HCT116 (cell line): ENCODE data around the gene SH2D2A. TPM values are rescaled to one million over a fixed set of nuclear protein-coding genes. Genes with fewer than 3 reads are reported as not detected.

Experiments
- ATAC-seq: fragments of 200-7000 bp; cut with Tn5 transposase; 2 replicates; pipeline ENCODE4 v1.9.1; 2020; ENCODE audit warnings: mild to moderate bottlenecking, moderate library complexity
- BruUV-seq: library from RNA; stranded (reverse); fragments of 400-500 nt; replicated peaks from 2 replicates; lab custom pipeline; 2021; lab: Mats Ljungman, UMichigan
- CTCF ChIA-PET: fragments of 300-600 bp; sonication (Branson Sonifier 250); formaldehyde crosslinking; loops from one replicate; lab custom pipeline; 2021; ENCODE audit warnings: antibody characterized with exemption; lab: Charles Lee
- POLR2A ChIA-PET: fragments of 300-600, 350-600 bp; sonication (Branson Sonifier 250); formaldehyde crosslinking; loops from one replicate; lab custom pipeline; 2021; ENCODE audit warnings: antibody characterized with exemption; lab: Charles Lee
- RAD21 ChIA-PET, 2 experiments: fragments of 300-600 bp; sonication (Branson Sonifier 250); formaldehyde crosslinking; loops; one replicate each; lab custom pipeline; 2023; ENCODE audit warnings: low total read pairs in 2 of 2; ENCODE audit not compliant: uncharacterized antibody in 2 of 2, unreplicated experiment in 2 of 2, low non-redundant PET in 1 of 2; lab: Charles Lee
- DNase-seq: peaks from one replicate; pipeline ENCODE4 v3.0.0-alpha.2; 2010; ENCODE audit warnings: low read depth, low spot score
- H2AFZ ChIP-seq: fragments of 200-600 bp; shearing (Covaris generic), sonication (generic); 2 replicates; pipeline ENCODE4 v1.6.1; 2017; ENCODE audit warnings: low read depth, mixed run types, mixed read lengths, antibody characterized with exemption, low read length; ENCODE audit not compliant: poor library complexity, severe bottlenecking
- H3K27ac ChIP-seq: 2 replicates; pipeline ENCODE4 v1.5.1; 2012; ENCODE audit warnings: low read depth, low read length
- H3K27me3 ChIP-seq: fragments of 200-600 bp; sonication (generic); 2 replicates; pipeline ENCODE4 v1.6.1; 2016; ENCODE audit warnings: mixed run types, low read length, mixed read lengths; ENCODE audit not compliant: insufficient read depth
- H3K36me3 ChIP-seq, 2 experiments: fragments of 200-500 bp in 1 of 2; fragments of 200-600 bp in 1 of 2; sonication (Bioruptor generic) in 1 of 2; sonication (generic) in 1 of 2; 2 replicates each; pipeline versions ENCODE4 v1.5.1 to v1.6.1; 2014 to 2016; ENCODE audit warnings: low read length in 2 of 2, inconsistent platforms in 1 of 2, mixed read lengths in 1 of 2, mixed run types in 1 of 2; ENCODE audit not compliant: insufficient read depth in 2 of 2, control insufficient read depth in 1 of 2
- H3K4me1 ChIP-seq, 2 experiments: fragments of 200-600 bp in 1 of 2; sonication (generic) in 1 of 2; 2 replicates each; pipeline versions ENCODE4 v1.5.1 to v1.6.1; 2012 to 2017; ENCODE audit warnings: low read length in 2 of 2, inconsistent platforms in 1 of 2, mild to moderate bottlenecking in 1 of 2, mixed read lengths in 1 of 2, mixed run types in 1 of 2, moderate library complexity in 1 of 2; ENCODE audit not compliant: insufficient read depth in 2 of 2, control insufficient read depth in 1 of 2
- H3K4me2 ChIP-seq: fragments of 200-600 bp; sonication (generic); 2 replicates; pipeline ENCODE4 v1.6.1; 2017; ENCODE audit warnings: mixed run types, low read length, mixed read lengths
- H3K4me3 ChIP-seq, 2 experiments: fragments of 200-600 bp in 1 of 2; sonication (generic) in 1 of 2; replicated peaks in 1 of 2; 2 replicates each; pipeline ENCODE4 v1.5.1; 2011 to 2016; ENCODE audit warnings: low read length in 2 of 2, control low read depth in 1 of 2, low read depth in 1 of 2, mild to moderate bottlenecking in 1 of 2, mixed read lengths in 1 of 2, mixed run types in 1 of 2
- H3K79me2 ChIP-seq: fragments of 200-600 bp; sonication (generic); 2 replicates; pipeline ENCODE4 v1.6.1; 2017; ENCODE audit warnings: mild to moderate bottlenecking, mixed run types, low read length, moderate library complexity, mixed read lengths; ENCODE audit not compliant: insufficient read depth
- H3K9ac ChIP-seq: fragments of 200-600 bp; sonication (generic); 2 replicates; pipeline ENCODE4 v1.6.1; 2016; ENCODE audit warnings: low read length, mixed read lengths
- H3K9me2 ChIP-seq: fragments of 200-600 bp; sonication (generic), shearing (Covaris generic); 2 replicates; pipeline ENCODE4 v1.6.1; 2017; ENCODE audit warnings: mixed run types, mild to moderate bottlenecking, moderate library complexity; ENCODE audit not compliant: insufficient read depth
- H3K9me3 ChIP-seq, 2 experiments: fragments of 200-500 bp in 1 of 2; fragments of 200-600 bp in 1 of 2; sonication (Bioruptor generic) in 1 of 2; sonication (generic) in 1 of 2; 2 replicates each; pipeline ENCODE4 v1.6.1; 2014 to 2017; ENCODE audit warnings: low read length in 2 of 2, mixed read lengths in 2 of 2, inconsistent platforms in 1 of 2, low read depth in 1 of 2, mild to moderate bottlenecking in 1 of 2, mixed run types in 1 of 2, moderate library complexity in 1 of 2; ENCODE audit not compliant: control insufficient read depth in 1 of 2, insufficient read depth in 1 of 2
- H4K20me1 ChIP-seq: fragments of 200-600 bp; sonication (generic), shearing (Covaris generic); 2 replicates; pipeline ENCODE4 v1.6.1; 2017; ENCODE audit warnings: mixed run types, mild to moderate bottlenecking, moderate library complexity; ENCODE audit not compliant: insufficient read depth
- EZH2phosphoT487 ChIP-seq: fragments of 200-600 bp; IDR thresholded peaks from 2 replicates; pipeline ENCODE4 v1.6.1; 2018; ENCODE audit warnings: antibody characterized with exemption, borderline replicate concordance
- FOSL1 ChIP-seq: IDR thresholded peaks from 2 replicates; pipeline ENCODE4 v1.6.1; 2012; ENCODE audit warnings: low read depth
- POLR2A ChIP-seq: IDR thresholded peaks from 2 replicates; pipeline ENCODE4 v1.7.0; 2011; ENCODE audit warnings: borderline replicate concordance; ENCODE audit not compliant: insufficient read depth, insufficient read length; ENCODE audit errors: extremely low read depth
- POLR2AphosphoS5 ChIP-seq: IDR thresholded peaks from 2 replicates; pipeline ENCODE4 v1.6.1; 2011; ENCODE audit warnings: mild to moderate bottlenecking, low read depth, low read length, moderate library complexity
- SIN3A ChIP-seq: IDR thresholded peaks from 2 replicates; pipeline ENCODE4 v1.6.1; 2012; ENCODE audit warnings: low read depth
- SP1 ChIP-seq: IDR thresholded peaks from 2 replicates; pipeline ENCODE4 v1.6.1; 2012; ENCODE audit warnings: low read depth
- SRF ChIP-seq: IDR thresholded peaks from 2 replicates; pipeline ENCODE4 v1.6.1; 2012; ENCODE audit warnings: low read depth
- TCF7L2 ChIP-seq: IDR thresholded peaks from 2 replicates; pipeline ENCODE4 v1.7.0; 2011; ENCODE audit warnings: borderline replicate concordance, inconsistent platforms; ENCODE audit not compliant: insufficient read depth, insufficient read length; ENCODE audit errors: extremely low read depth
- YY1 ChIP-seq: IDR thresholded peaks from 2 replicates; pipeline ENCODE4 v1.6.1; 2011; ENCODE audit warnings: low read length, low read depth, moderate library complexity, mild to moderate bottlenecking; ENCODE audit not compliant: insufficient replicate concordance; ENCODE audit errors: extremely low read depth
- ZFX ChIP-seq: fragments of 450-650 bp; IDR thresholded peaks from 2 replicates; pipeline ENCODE4 v1.6.1; 2017
- ZNF274 ChIP-seq: fragments of 200-500 bp; sonication (Bioruptor generic); IDR thresholded peaks from 2 replicates; pipeline ENCODE4 v1.6.1; 2014; ENCODE audit warnings: mild to moderate bottlenecking, low read depth, low read length, inconsistent platforms
- intact Hi-C: fragments of 100-400 bp; cut with micrococcal nuclease; formaldehyde crosslinking; loops from 2 replicates; pipeline ENCODE4 v1.10.0; 2022
- total RNA-seq: library from RNA; stranded (reverse); gene quantifications from one replicate; pipeline ENCODE4 v1.2.1, GENCODE V29; 2021; ENCODE audit not compliant: unreplicated experiment
- TF ChIP-seq, protein P1 (sequence below): IDR thresholded peaks from 2 replicates; pipeline ENCODE4 v1.6.1; 2012
- TF ChIP-seq, protein P2 (sequence below): IDR thresholded peaks from 2 replicates; pipeline ENCODE4 v1.6.1; 2011; ENCODE audit warnings: mild to moderate bottlenecking, low read length, moderate library complexity; ENCODE audit not compliant: insufficient replicate concordance; ENCODE audit errors: extremely low read depth
- TF ChIP-seq, protein P3 (sequence below): IDR thresholded peaks from 2 replicates; pipeline ENCODE4 v1.6.1; 2012; ENCODE audit warnings: low read depth
- TF ChIP-seq, protein P4 (sequence below): IDR thresholded peaks from 2 replicates; pipeline ENCODE4 v1.6.1; 2012

Gene SH2D2A
- total RNA-seq, 1 experiment from 2014 or later: 4.8 TPM

DNA sequence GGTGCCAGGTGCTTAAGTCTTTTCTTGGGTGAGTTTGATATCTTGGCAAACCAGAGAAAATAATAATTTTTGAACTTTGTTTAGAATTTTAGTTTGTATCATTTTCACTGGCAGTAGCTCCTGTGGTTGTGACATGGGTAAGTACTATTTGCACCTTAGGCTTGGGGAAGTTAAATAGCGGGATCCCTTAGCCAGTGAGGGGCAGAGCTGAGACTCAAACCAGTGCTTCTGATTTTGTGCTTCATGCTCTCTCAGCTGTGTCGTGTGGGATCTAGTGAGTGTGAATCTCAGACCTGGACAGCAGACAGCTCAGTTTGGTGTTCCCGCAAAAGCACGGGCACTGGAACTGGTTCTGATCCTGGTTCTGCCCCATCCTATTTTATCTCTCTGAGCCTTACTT is 39.7 kb downstream of the SH2D2A start:
- no TSS peak for BruUV-seq
- CTCF ChIA-PET: interaction anchor here (1.2 kb wide), 1 partner anchor 51 kb away, joined by 3 read pairs; no protein-coding TSS in a partner anchor

More for the DNA sequence above, 39.7 kb downstream of the SH2D2A start:
- Histone ChIP-seq H3K4me3 (no peak overlapping the region), H3K27me3 (no peaks in the 10 kb centered on the region), H3K4me2 (no peak overlapping the region), H3K9me2 (no peaks in the 10 kb centered on the region), H3K27ac (no peak overlapping the region)
- DNase-seq: no peak
- RAD21 ChIA-PET: no interaction called here
- ATAC-seq: no peak
- TF ChIP-seq, protein P1, sequence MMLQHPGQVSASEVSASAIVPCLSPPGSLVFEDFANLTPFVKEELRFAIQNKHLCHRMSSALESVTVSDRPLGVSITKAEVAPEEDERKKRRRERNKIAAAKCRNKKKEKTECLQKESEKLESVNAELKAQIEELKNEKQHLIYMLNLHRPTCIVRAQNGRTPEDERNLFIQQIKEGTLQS: no peak
- TF ChIP-seq, protein P2, sequence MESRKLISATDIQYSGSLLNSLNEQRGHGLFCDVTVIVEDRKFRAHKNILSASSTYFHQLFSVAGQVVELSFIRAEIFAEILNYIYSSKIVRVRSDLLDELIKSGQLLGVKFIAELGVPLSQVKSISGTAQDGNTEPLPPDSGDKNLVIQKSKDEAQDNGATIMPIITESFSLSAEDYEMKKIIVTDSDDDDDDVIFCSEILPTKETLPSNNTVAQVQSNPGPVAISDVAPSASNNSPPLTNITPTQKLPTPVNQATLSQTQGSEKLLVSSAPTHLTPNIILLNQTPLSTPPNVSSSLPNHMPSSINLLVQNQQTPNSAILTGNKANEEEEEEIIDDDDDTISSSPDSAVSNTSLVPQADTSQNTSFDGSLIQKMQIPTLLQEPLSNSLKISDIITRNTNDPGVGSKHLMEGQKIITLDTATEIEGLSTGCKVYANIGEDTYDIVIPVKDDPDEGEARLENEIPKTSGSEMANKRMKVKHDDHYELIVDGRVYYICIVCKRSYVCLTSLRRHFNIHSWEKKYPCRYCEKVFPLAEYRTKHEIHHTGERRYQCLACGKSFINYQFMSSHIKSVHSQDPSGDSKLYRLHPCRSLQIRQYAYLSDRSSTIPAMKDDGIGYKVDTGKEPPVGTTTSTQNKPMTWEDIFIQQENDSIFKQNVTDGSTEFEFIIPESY: no peak
- TF ChIP-seq POLR2A (no peak), SRF (no peak), EZH2phosphoT487 (no peak), TCF7L2 (no peak), SIN3A (no peak), POLR2AphosphoS5 (no peak), YY1 (no peak), ZFX (no peak), FOSL1 (no peak), SP1 (no peak), ZNF274 (no peak)
- TF ChIP-seq, protein P3, sequence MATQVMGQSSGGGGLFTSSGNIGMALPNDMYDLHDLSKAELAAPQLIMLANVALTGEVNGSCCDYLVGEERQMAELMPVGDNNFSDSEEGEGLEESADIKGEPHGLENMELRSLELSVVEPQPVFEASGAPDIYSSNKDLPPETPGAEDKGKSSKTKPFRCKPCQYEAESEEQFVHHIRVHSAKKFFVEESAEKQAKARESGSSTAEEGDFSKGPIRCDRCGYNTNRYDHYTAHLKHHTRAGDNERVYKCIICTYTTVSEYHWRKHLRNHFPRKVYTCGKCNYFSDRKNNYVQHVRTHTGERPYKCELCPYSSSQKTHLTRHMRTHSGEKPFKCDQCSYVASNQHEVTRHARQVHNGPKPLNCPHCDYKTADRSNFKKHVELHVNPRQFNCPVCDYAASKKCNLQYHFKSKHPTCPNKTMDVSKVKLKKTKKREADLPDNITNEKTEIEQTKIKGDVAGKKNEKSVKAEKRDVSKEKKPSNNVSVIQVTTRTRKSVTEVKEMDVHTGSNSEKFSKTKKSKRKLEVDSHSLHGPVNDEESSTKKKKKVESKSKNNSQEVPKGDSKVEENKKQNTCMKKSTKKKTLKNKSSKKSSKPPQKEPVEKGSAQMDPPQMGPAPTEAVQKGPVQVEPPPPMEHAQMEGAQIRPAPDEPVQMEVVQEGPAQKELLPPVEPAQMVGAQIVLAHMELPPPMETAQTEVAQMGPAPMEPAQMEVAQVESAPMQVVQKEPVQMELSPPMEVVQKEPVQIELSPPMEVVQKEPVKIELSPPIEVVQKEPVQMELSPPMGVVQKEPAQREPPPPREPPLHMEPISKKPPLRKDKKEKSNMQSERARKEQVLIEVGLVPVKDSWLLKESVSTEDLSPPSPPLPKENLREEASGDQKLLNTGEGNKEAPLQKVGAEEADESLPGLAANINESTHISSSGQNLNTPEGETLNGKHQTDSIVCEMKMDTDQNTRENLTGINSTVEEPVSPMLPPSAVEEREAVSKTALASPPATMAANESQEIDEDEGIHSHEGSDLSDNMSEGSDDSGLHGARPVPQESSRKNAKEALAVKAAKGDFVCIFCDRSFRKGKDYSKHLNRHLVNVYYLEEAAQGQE: no peak
- TF ChIP-seq, protein P4, sequence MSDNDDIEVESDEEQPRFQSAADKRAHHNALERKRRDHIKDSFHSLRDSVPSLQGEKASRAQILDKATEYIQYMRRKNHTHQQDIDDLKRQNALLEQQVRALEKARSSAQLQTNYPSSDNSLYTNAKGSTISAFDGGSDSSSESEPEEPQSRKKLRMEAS: no peak
- TF ChIP-seq, all 23 proteins: peak for 0
- H2AFZ ChIP-seq: no peak overlapping the region
- no peak overlapping the region for H3K9ac ChIP-seq
- peaks cover 6 to 7% of the 10 kb centered on the region in 2 experiments; a peak in 2 of 4 replicates for H3K36me3 ChIP-seq
- peaks cover 0 to 7% of the 10 kb centered on the region in 2 experiments; a peak in 1 of 4 replicates for H3K4me1 ChIP-seq
- H3K79me2 ChIP-seq: peaks cover 95% of the 10 kb centered on the region
- POLR2A ChIA-PET: interaction anchor here (1.1 kb wide), 1 partner anchor 10 kb away, joined by 3 read pairs; the partner anchor contains the start of gene PRCC
- no peaks in the 10 kb centered on the region for H3K9me3 ChIP-seq
- no peaks in the 10 kb centered on the region for H4K20me1 ChIP-seq
- intact Hi-C loops: no loop called here
